Bronchial epithelial cell (primary cell): ENCODE data around the gene CORO1C. TPM values are rescaled to one million over a fixed set of nuclear protein-coding genes. Genes with fewer than 3 reads are reported as not detected.

Source experiments
- DNase-seq: peaks from one replicate; pipeline ENCODE4 v3.0.0-alpha.2; 2010; ENCODE audit warnings: low read depth
- FAIRE-seq: peaks from 2 replicates; lab custom pipeline; 2011; peaks lifted over from hg19 to GRCh38; lab: Jason Lieb, UNC
- H3K27me3 ChIP-seq: 2 replicates; pipeline ENCODE4 v1.5.1; 2011; ENCODE audit warnings: low read length; ENCODE audit not compliant: control insufficient read depth, insufficient read depth
- H3K36me3 ChIP-seq: 2 replicates; pipeline ENCODE4 v1.5.1; 2011; ENCODE audit warnings: low read length; ENCODE audit not compliant: control insufficient read depth, insufficient read depth
- H3K4me3 ChIP-seq: 2 replicates; pipeline ENCODE4 v1.5.1; 2011; ENCODE audit warnings: mild to moderate bottlenecking, low read depth, low read length, control low read depth
- total RNA-seq: library from RNA; depleted of rRNA; stranded (reverse); fragments of >200 nt; gene quantifications from 2 replicates; pipeline ENCODE4 v1.2.1, GENCODE V29; 2014
- TF ChIP-seq, protein P1 (sequence below): IDR thresholded peaks from 2 replicates; pipeline ENCODE4 v1.5.1; 2011; ENCODE audit warnings: mild to moderate bottlenecking, moderate library complexity, low read length, control low read depth, inconsistent platforms; ENCODE audit not compliant: insufficient read depth, severe bottlenecking

Gene CORO1C
- total RNA-seq, 1 donor from 2014 or later, result 152 TPM

DNA sequence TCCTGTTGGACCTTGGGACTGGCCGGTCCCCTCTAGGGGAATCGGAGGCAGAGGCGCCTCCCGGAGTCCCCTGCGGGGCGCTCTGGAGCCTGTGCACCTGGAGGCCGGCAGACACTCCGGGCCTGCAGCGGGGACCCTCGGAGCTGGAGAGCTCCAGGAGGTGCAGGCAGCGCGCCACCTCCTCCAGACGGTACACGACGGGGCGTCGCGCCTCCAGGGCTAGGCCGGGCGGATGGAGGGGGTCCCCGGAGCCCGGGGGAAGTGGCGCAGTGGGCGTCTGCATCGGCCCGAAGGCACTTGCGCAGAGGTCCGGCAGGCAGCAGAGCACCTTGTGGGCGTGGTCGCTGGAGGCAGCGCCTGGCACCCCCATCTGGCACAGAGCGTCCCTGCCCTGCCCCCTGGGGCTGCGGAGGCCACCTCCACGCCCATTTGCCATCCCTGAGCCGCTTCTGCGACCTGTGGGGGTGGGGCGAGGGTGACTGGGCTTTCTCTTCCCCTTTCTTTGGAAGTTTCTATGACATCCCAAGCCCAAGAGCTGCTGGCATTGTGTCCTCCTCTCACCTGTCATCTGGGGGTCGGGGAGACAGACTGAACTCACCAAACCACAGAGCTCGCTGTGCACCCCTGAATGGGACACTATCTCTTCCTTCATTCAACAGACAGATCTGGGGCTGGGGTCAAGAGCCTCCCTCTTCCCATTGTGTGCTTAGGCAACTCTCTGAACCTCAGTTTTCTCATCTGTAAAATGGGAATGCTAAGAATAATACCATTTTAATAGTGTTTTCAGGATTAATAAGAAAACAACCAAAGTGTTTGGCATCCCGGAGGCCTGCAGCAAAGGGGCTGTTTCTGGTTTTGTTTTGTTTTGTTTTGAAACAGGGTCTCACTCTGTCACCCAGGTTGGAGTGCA is 37.5 kb upstream of the CORO1C start:
- peak overlapping the region; percentile 21 for H3K4me3 ChIP-seq
- no peaks in the 10 kb centered on the region for H3K27me3 ChIP-seq
- no peaks in the 10 kb centered on the region for H3K36me3 ChIP-seq
- TF ChIP-seq, protein P1, sequence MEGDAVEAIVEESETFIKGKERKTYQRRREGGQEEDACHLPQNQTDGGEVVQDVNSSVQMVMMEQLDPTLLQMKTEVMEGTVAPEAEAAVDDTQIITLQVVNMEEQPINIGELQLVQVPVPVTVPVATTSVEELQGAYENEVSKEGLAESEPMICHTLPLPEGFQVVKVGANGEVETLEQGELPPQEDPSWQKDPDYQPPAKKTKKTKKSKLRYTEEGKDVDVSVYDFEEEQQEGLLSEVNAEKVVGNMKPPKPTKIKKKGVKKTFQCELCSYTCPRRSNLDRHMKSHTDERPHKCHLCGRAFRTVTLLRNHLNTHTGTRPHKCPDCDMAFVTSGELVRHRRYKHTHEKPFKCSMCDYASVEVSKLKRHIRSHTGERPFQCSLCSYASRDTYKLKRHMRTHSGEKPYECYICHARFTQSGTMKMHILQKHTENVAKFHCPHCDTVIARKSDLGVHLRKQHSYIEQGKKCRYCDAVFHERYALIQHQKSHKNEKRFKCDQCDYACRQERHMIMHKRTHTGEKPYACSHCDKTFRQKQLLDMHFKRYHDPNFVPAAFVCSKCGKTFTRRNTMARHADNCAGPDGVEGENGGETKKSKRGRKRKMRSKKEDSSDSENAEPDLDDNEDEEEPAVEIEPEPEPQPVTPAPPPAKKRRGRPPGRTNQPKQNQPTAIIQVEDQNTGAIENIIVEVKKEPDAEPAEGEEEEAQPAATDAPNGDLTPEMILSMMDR, result peak; percentile 7
- FAIRE-seq (no peak), DNase-seq (no peak)

DNA sequence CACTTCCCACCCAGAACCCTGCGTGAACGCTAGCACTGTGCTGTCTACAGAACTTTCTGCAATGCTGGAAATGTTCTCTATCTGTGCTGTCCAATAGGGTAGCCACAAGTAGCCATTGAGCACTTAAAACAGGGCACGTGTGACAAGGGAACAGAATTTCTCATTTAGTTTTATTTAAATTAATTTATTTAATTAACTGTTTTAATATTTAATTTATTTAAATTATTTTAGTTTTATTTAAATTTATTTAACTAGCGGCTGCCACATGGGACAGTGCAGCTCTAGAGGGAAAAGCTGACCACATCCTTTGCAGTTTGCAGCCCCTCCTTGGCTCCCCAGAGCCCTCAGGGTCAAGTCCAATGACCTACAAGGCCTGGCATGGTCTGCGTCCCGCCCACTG is 35.0 kb upstream of the CORO1C start:
- no peak overlapping the region for H3K4me3 ChIP-seq
- DNase-seq (no peak), FAIRE-seq (no peak)
- no peaks in the 10 kb centered on the region for H3K27me3 ChIP-seq
- no peaks in the 10 kb centered on the region for H3K36me3 ChIP-seq
- TF ChIP-seq, protein P1, result no peak

DNA sequence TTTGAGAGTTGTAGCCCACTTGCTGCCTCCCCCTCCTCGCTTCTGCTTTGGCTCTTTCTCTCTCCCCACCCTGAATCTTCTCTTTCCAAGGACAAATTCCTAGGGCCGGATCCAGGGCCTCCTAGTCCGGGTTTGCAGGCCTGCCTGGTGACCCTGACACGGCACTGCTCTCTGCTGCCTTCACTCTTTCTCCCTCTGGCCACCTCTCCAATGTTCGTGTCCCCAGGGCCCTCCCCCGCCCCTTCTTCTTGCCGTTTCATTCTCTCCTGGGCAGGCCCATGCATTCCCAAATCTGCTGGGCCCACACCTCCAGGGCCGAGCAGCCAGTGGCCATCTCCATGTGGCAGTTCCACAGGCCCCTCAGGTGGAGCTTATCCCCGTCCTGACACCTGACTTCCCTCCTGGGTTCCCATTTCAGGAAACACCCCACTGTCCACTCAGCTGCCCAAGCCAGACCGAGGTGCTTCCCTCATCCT is 34.0 kb upstream of the CORO1C start:
- no peak for DNase-seq
- Histone ChIP-seq H3K27me3 (no peaks in the 10 kb centered on the region), H3K36me3 (no peaks in the 10 kb centered on the region), H3K4me3 (no peak overlapping the region)
- TF ChIP-seq, protein P1, result no peak
- no peak for FAIRE-seq

DNA sequence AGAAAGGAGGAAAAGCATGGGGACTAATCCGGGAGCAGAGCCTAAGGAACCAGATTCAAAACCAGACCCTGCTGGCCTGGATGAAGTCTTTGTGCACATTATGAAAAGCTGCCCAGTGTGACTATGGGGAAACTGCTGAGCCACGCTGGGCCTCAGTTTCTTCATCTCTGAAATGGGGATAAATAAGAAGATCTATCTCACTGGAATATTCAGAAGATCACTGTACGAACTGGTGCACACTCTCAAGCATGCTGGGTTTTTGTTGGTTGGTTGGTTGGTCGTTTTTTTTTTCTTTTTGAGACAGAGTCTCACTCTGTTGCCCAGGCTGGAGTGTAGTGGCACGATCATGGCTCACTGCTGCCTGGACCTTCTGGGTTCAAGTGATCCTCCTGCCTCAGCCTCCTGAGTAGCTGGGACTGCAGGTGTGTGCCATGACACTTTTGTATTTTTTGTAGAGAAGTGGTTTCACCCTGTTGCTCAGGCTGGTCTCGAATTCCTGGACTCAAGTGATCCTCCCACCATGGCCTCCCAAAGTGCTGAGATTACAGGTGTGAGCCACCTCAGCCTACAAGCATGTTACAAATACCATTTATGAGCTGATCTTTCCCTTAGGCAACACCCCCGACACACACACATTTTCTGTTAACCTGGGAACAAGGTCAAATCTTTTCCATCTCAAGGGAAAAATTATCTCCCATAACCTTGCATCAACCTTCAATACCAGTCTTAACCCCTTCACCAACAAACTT is 33.4 kb upstream of the CORO1C start:
- TF ChIP-seq, protein P1, result no peak
- FAIRE-seq (no peak), DNase-seq (no peak)
- no peak overlapping the region for H3K4me3 ChIP-seq
- H3K36me3 ChIP-seq, result no peaks in the 10 kb centered on the region
- H3K27me3 ChIP-seq, result no peaks in the 10 kb centered on the region

DNA sequence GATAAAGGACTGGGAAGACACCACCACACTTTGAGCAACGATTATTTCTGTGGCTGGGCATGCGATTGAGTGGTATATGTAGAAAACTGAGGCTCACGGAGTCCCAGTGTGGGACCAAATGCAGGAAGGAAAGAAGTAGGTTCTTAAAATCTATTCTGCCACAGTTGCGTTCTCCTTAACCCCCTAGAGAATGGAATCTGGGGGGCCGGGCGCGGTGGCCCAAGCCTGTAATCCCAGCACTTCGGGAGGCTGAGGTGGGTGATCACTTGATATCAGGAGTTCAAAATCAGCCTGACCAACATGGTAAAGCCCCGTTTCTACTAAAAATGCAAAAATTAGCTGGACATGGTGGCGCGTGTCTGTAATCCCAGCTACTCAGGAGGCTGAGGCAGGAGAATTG is 29.9 kb upstream of the CORO1C start:
- DNase-seq (no peak), FAIRE-seq (no peak)
- H3K27me3 ChIP-seq, result no peaks in the 10 kb centered on the region
- H3K36me3 ChIP-seq, result no peaks in the 10 kb centered on the region
- TF ChIP-seq, protein P1, result no peak
- no peak overlapping the region for H3K4me3 ChIP-seq
